HS-27A (cell line): ENCODE data around the gene KLHL21.
"Not testable (repeated sequence)": the region's sequence is repeated elsewhere in the genome, so short reads cannot be mapped to it uniquely, and the experiment has no call there.

Experiments used
- DNase-seq: peaks from one replicate; pipeline ENCODE4 v3.0.0-alpha.2; 2012; ENCODE audit warnings: low read depth, missing footprints

Gene KLHL21

GRCh38 chr1:6599991-6600390 is 2.7 kb downstream of the KLHL21 start:
- not testable (repeated sequence) for DNase-seq

- DNase-seq = no peak
Observed at GRCh38 chr1:6599141-6599975, 3.3 kb downstream of the KLHL21 start.

- DNase-seq = no peak
Observed at GRCh38 chr1:6597777-6598131, 4.9 kb downstream of the KLHL21 start.

GRCh38 chr1:6596886-6597776 is 5.5 kb downstream of the KLHL21 start:
- DNase-seq = no peak

- no peak for DNase-seq
Observed at GRCh38 chr1:6596351-6596750, 6.3 kb downstream of the KLHL21 start.

- DNase-seq = no peak
Observed at GRCh38 chr1:6594977-6595740, 7.5 kb downstream of the KLHL21 start.

- DNase-seq = no peak
Observed at GRCh38 chr1:6593810-6594209, 8.9 kb downstream of the KLHL21 start.

DNA sequence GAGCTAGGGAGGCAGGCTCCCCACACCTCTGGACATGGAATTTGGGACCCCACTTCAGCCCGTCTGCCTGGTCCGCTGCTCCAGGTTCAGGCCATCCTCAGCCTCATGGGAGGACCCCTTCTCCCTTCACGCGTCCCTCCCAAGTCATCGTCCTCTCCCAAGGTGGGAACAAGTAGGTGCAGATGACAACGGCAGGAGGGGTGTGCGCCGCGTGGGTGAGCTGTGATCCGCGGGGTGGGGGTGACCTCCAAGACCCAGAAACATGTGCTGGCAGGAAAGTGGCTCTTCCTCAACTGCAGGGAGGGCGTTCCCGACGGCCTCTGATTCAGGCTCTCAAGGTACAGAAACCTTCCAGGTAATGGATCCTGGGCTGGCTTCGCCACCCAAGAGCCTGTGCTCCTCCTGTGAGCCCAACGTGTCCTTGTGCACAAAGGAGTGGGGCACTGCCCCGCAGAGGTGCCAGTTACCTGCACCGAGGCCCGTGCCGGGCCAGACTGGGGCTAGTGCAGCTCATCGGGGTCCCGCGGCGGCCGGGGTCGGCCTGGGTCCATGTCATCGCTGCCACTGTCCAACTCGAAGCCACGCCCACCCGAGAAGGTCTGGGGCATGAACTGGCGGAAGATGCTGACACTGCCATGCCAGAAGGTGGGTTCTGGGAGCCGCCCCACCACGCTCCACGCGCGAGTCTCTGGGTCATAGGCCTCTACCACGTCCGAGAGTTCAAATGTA is 9.6 kb downstream of the KLHL21 start:
- no peak for DNase-seq

DNA sequence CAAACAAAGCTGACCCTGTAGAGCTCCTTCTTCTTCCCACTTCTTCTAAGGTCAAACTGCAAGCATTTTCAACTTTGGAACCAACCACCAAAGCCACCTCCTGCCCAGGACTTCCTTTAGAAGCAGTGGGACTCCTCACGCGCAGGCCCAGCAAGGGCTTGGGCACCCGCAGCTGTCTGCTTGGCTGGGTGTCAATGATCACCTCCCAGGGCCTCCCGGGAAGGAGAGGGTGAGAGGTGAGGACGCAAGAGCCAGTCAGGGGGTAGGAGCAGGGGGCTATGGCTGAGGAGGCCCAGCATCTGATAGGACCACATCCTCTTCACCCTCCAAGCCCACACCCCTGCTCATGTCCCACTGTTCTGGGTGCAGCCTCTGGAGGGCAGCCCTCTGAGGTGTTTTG is 10.2 kb downstream of the KLHL21 start:
- no peak for DNase-seq

- no peak for DNase-seq
Observed at GRCh38 chr1:6591644-6592043, 11.0 kb downstream of the KLHL21 start.

GRCh38 chr1:6591222-6591621 is 11.4 kb downstream of the KLHL21 start:
- DNase-seq = no peak

GRCh38 chr1:6590046-6590445 is 12.6 kb downstream of the KLHL21 start:
- no peak for DNase-seq

- DNase-seq = no peak
Observed at GRCh38 chr1:6588893-6589520, 13.7 kb downstream of the KLHL21 start.

- DNase-seq = no peak
Observed at GRCh38 chr1:6588128-6588892, 14.4 kb downstream of the KLHL21 start.

DNA sequence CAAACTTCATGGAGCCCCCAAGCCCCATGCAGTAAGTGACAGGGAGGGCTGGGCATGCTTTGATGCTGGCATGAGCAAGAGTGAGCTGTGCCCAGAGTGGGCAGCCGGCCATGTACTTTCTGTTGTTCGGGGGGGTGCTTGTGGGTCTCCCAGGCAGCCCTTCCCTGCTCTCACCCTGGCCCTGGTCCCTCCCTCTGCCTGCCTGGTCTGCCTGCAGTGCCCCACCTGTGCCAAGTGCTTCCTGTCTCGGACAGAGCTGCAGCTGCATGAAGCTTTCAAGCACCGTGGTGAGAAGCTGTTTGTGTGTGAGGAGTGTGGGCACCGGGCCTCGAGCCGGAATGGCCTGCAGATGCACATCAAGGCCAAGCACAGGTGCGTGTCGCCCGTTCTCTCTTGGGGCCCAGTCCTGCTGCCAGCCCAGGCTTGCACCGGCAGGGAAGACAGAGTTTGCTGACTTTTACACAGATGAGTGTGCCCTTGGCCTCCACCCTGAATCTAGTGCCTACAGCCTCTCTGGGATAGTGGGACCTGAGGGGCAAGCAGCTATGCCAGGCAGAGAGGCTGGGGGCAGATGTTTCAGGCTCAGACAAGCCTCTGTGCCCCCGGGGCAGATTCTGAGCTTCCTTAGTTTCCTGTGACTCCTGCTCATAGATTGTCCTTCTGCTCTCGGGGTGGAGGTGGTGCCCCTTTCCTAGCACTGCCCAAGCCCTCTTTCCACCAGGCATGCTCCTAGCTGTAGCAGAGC is 15.2 kb downstream of the KLHL21 start:
- DNase-seq = no peak

DNA sequence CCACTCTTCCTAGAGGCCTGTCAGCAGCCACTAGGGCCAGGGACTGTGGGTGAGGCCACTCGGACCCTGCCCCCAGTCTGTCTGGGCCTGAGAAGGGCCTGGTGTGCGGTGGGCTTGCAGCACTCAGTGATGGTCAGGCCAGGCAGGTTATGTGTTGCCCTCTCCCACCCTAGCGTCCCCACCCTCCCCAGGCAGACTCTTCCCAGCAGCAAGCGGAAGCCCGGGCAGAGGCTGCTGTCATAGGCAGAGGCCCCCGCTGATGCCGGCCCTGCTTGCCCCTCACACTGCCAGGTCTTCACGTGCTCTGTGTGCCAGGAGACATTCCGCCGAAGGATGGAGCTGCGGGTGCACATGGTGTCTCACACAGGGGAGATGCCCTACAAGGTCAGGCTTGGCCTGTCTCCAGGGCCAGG is 16.3 kb downstream of the KLHL21 start:
- DNase-seq = no peak

DNA sequence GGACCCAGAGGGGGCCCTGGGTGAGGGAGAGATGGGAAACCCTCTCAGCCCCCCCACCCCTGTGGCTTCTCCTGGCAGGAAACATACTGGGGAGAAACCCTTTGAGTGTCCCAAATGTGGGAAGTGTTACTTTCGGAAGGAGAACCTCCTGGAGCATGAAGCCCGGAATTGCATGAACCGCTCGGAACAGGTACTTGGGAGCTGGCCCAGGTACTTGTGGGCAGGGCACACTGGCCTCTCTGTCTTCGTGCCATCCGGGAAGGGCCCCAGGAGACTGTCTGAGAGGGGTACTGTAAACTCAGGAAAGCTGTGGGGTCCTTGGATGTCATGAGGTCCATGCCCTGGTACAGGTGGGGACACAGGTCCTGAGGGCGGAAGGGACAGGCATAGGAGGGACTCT is 16.8 kb downstream of the KLHL21 start:
- no peak for DNase-seq

- DNase-seq = no peak
Observed at GRCh38 chr1:6585081-6585722, 17.5 kb downstream of the KLHL21 start.
